ENCODE data around the gene KRT36. TPM values are rescaled to one million over a fixed set of nuclear protein-coding genes. Genes with fewer than 3 reads are reported as not detected.

KRT36 gene
- total and polyA plus RNA-seq, 2 donors (not counting 1 experiment from before 2014, with no cell fraction given), result not detected

- Histone ChIP-seq H3K79me2 (ENCODE audit: control insufficient read depth, insufficient read depth, low read length) (no peaks in the 10 kb centered on the region), H3K4me3 (ENCODE audit: control extremely low read depth in 1 of 5, extremely low read depth in 1 of 5, insufficient read depth in 1 of 5, low read depth in 2 of 5, low read length in 4 of 5) (no peak overlapping the region), H3K27ac (ENCODE audit: low read length in 2 of 2) (no peak overlapping the region), H2AFZ (ENCODE audit: insufficient read depth, low read depth, low read length, poor library complexity, severe bottlenecking) (no peak overlapping the region), H3K9me3 (ENCODE audit: control extremely low read depth in 1 of 3, control insufficient read depth in 2 of 3, insufficient read depth in 1 of 3, low read length in 2 of 3) (peaks cover 0 to 17% (median 0%) of the 10 kb centered on the region in 3 donors), H3K27me3 (replicated peaks in 1 of 4; ENCODE audit: control extremely low read depth in 1 of 4, control insufficient read depth in 3 of 4, insufficient read depth in 4 of 4, low read length in 3 of 4) (peaks cover 0 to 3% (median 0%) of the 10 kb centered on the region in 4 experiments), H3K9ac (ENCODE audit: low read length) (no peak overlapping the region), H3K36me3 (replicated peaks in 1 of 2; ENCODE audit: control extremely low read depth in 1 of 2, control insufficient read depth in 1 of 2, extremely low read depth in 1 of 2, insufficient read depth in 2 of 2, low read length in 1 of 2) (no peaks in the 10 kb centered on the region), H3K4me2 (replicated peaks; ENCODE audit: low read depth, low read length, poor library complexity, severe bottlenecking) (no peak overlapping the region), H3K4me1 (ENCODE audit: control insufficient read depth in 2 of 2, insufficient read depth in 2 of 2, low read length in 2 of 2) (peaks cover 0 to 20% of the 10 kb centered on the region in 2 donors), H4K20me1 (ENCODE audit: control insufficient read depth, insufficient read depth, low read length, poor library complexity, severe bottlenecking) (no peaks in the 10 kb centered on the region)
- Mint-ChIP-seq H3K4me1 (peaks cover 6% of the 10 kb centered on the region), H3K4me3 (no peak overlapping the region), H3K9me3 (ENCODE audit: insufficient read depth) (no peaks in the 10 kb centered on the region), H3K27me3 (peaks cover 22% of the 10 kb centered on the region), H3K27ac (no peak overlapping the region)
- no peak for TF ChIP-seq EZH2 (IDR thresholded peaks at IDR 0.05; ENCODE audit: borderline replicate concordance, insufficient read depth, low read depth, low read length, poor library complexity, severe bottlenecking)
- no peak for TF ChIP-seq CTCF (IDR thresholded peaks at IDR 0.05)
- WGBS (ENCODE audit: insufficient coverage), result 92% methylated on average over 5 of the region's 5 CpGs
- no peak for DNase-seq
- POLR2A ChIA-PET, result no interaction called here
- ATAC-seq (ENCODE audit: low read depth), result no peak
- intact Hi-C loops (cut with micrococcal nuclease), result no loop called here
- CTCF ChIA-PET, result no interaction called here
Observed at GRCh38 chr17:41499714-41500113, 10.0 kb upstream of the KRT36 start.

- Histone ChIP-seq H3K9ac (ENCODE audit: low read length) (no peak overlapping the region), H3K27ac (ENCODE audit: low read length in 2 of 2) (no peak overlapping the region)
- POLR2A ChIA-PET, result no interaction called here
Observed at GRCh38 chr17:41498276-41498675, 8.6 kb upstream of the KRT36 start.

More at GRCh38 chr17:41498276-41498675, 8.6 kb upstream of the KRT36 start:
- Mint-ChIP-seq H3K9me3 (ENCODE audit: insufficient read depth) (no peaks in the 10 kb centered on the region), H3K4me1 (peaks cover 6% of the 10 kb centered on the region), H3K27ac (no peak overlapping the region), H3K27me3 (peaks cover 26% of the 10 kb centered on the region), H3K4me3 (no peak overlapping the region)
- 17% methylated on average over 1 of the region's 6 CpGs for WGBS (ENCODE audit: insufficient coverage)
- H3K9me3 ChIP-seq (ENCODE audit: control extremely low read depth in 1 of 3, control insufficient read depth in 2 of 3, insufficient read depth in 1 of 3, low read length in 2 of 3), result peaks cover 0 to 17% (median 0%) of the 10 kb centered on the region in 3 donors
- CTCF ChIA-PET, result interaction anchor here (1.1 kb wide), 1 partner anchor 51 kb away, joined by 3 read pairs; no protein-coding TSS in a partner anchor
- no peak overlapping the region for H3K4me3 ChIP-seq (ENCODE audit: control extremely low read depth in 1 of 5, extremely low read depth in 1 of 5, insufficient read depth in 1 of 5, low read depth in 2 of 5, low read length in 4 of 5)
- no peak overlapping the region for H3K4me2 ChIP-seq (replicated peaks; ENCODE audit: low read depth, low read length, poor library complexity, severe bottlenecking)
- intact Hi-C loops (cut with micrococcal nuclease), result no loop called here
- H4K20me1 ChIP-seq (ENCODE audit: control insufficient read depth, insufficient read depth, low read length, poor library complexity, severe bottlenecking), result no peaks in the 10 kb centered on the region
- no peak for ATAC-seq (ENCODE audit: low read depth)
- H3K79me2 ChIP-seq (ENCODE audit: control insufficient read depth, insufficient read depth, low read length), result no peaks in the 10 kb centered on the region
- DNase-seq, result no peak
- H3K4me1 ChIP-seq (ENCODE audit: control insufficient read depth in 2 of 2, insufficient read depth in 2 of 2, low read length in 2 of 2), result peaks cover 0 to 20% of the 10 kb centered on the region in 2 donors
- peaks cover 0 to 3% (median 0%) of the 10 kb centered on the region in 4 experiments for H3K27me3 ChIP-seq (replicated peaks in 1 of 4; ENCODE audit: control extremely low read depth in 1 of 4, control insufficient read depth in 3 of 4, insufficient read depth in 4 of 4, low read length in 3 of 4)
- TF ChIP-seq EZH2 (IDR thresholded peaks at IDR 0.05; ENCODE audit: borderline replicate concordance, insufficient read depth, low read depth, low read length, poor library complexity, severe bottlenecking), result no peak
- no peak for TF ChIP-seq CTCF (IDR thresholded peaks at IDR 0.05)
- H2AFZ ChIP-seq (ENCODE audit: insufficient read depth, low read depth, low read length, poor library complexity, severe bottlenecking), result no peak overlapping the region
- H3K36me3 ChIP-seq (replicated peaks in 1 of 2; ENCODE audit: control extremely low read depth in 1 of 2, control insufficient read depth in 1 of 2, extremely low read depth in 1 of 2, insufficient read depth in 2 of 2, low read length in 1 of 2), result no peaks in the 10 kb centered on the region
